Activated CD4-positive, alpha-beta memory T cell treated with anti-CD3 and anti-CD28 coated beads for 36 hours (primary cell): ENCODE data around the gene DONSON. TPM values are rescaled to one million over a fixed set of nuclear protein-coding genes. Genes with fewer than 3 reads are reported as not detected.

ENCODE experiments used
- CTCF ChIA-PET: fragments of 350-600 bp; sonication (Branson Sonifier 250); formaldehyde crosslinking; loops from one replicate; lab custom pipeline; 2021; ENCODE audit warnings: antibody characterized with exemption, inconsistent platforms; lab: Charles Lee
- POLR2A ChIA-PET: fragments of 350-600 bp; sonication (Branson Sonifier 250); formaldehyde crosslinking; loops from one replicate; lab custom pipeline; 2021; ENCODE audit warnings: antibody characterized with exemption; lab: Charles Lee
- DNase-seq: peaks from one replicate; pipeline ENCODE4 v3.0.0-alpha.2; 2020
- H3K27ac Mint-ChIP-seq: one replicate; pipeline ENCODE4 v1.8.0; 2021; ENCODE audit warnings: mixed read lengths
- H3K27me3 Mint-ChIP-seq: one replicate; pipeline ENCODE4 v1.8.0; 2021; ENCODE audit warnings: mixed read lengths
- H3K36me3 Mint-ChIP-seq: one replicate; pipeline ENCODE4 v1.8.0; 2021; ENCODE audit warnings: mixed read lengths
- H3K4me1 Mint-ChIP-seq: one replicate; pipeline ENCODE4 v1.8.0; 2021; ENCODE audit warnings: low read depth, mixed read lengths
- H3K4me3 Mint-ChIP-seq: one replicate; pipeline ENCODE4 v1.8.0; 2021; ENCODE audit warnings: mild to moderate bottlenecking, mixed read lengths
- H3K9me3 Mint-ChIP-seq: one replicate; pipeline ENCODE4 v1.8.0; 2021; ENCODE audit warnings: mixed read lengths
- intact Hi-C: fragments of 100-400 bp; cut with micrococcal nuclease; formaldehyde crosslinking; loops from one replicate; pipeline ENCODE4 v1.15.1; 2023
- total RNA-seq, 2 experiments: library from RNA; stranded (reverse); gene quantifications; one replicate each; pipeline ENCODE4 v1.2.3, GENCODE V29; 2021

The DONSON gene
- total RNA-seq, 2 experiments from 2014 or later, result 38.2 to 39.0 TPM

DNA sequence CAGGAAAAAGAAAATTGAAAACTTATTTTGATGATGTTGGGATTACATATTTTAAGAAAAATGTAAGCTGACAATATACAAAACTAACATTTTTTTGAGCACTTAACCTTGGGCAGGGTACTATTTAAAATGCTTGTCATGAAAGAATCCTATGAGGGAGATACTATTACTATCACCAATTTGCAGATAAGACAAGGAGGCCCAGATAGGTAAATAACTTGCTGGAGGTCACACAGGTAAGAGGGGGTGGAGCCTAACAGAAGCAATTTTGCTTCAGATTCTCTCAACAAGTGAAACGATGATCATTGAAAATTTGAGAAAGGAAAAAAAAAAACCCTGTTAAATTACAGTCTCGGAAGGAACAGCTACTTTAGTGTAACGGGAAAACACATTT lies 47.8 kb downstream of the DONSON start:
- POLR2A ChIA-PET, result interaction anchor here (1.5 to 2.0 kb wide), 2 partner anchors 23 to 49 kb away, joined by 3 to 7 read pairs; partner anchors contain the start of gene DNAJC28
- Mint-ChIP-seq H3K9me3 (no peaks in the 10 kb centered on the region), H3K4me1 (peaks cover 19% of the 10 kb centered on the region), H3K27ac (peak overlapping the region; percentile 100), H3K27me3 (no peaks in the 10 kb centered on the region), H3K36me3 (peaks cover 53% of the 10 kb centered on the region), H3K4me3 (peak overlapping the region; percentile 96)
- CTCF ChIA-PET, result interaction anchor here (1.1 to 3.1 kb wide), 3 partner anchors 48 to 65 kb away, joined by 3 to 15 read pairs (median 3); partner anchors contain the start of genes DONSON and TMEM50B
- intact Hi-C loops, result loop anchor here (5.0 to 10.0 kb wide), 4 partner anchors 67 to 1074 kb away; partner anchors contain the start of genes ATP5PO, IL10RB and RCAN1
- DNase-seq, result no peak

- H3K9me3 Mint-ChIP-seq, result no peaks in the 10 kb centered on the region
- H3K27ac Mint-ChIP-seq, result no peak overlapping the region
- no peaks in the 10 kb centered on the region for H3K27me3 Mint-ChIP-seq
- no peak overlapping the region for H3K4me3 Mint-ChIP-seq
- ChIA-PET POLR2A (no interaction called here), CTCF (interaction anchor here (3.1 kb wide), 1 partner anchor 66 kb away, joined by 15 read pairs; no protein-coding TSS in a partner anchor)
- no peak for DNase-seq
- intact Hi-C loops, result loop anchor here (5.0 to 10.0 kb wide), 4 partner anchors 68 to 1075 kb away; partner anchors contain the start of genes ATP5PO, IL10RB and RCAN1
- peaks cover 60% of the 10 kb centered on the region for H3K36me3 Mint-ChIP-seq
- peaks cover 12% of the 10 kb centered on the region for H3K4me1 Mint-ChIP-seq
Measured at GRCh38 chr21:33539616-33540015, 48.9 kb downstream of the DONSON start.

DNA sequence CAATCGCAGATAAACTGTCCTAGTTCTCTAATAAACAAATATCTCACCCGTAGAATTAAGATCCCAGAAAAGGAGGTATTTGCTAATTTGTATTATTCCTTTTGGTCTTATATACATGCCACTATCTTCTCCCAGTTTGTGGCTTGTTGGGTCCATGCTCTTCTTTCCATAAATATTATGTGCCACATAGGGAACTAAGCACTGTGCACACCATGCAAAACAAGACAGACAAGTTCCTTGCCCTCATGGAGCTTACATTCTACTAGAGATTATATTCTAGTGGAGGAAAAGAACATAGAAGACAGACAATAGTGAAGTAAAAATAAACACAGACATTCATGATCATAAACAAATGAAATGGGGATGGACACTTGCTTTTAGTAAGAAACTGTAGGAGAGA lies 51.3 kb downstream of the DONSON start:
- no peak overlapping the region for H3K4me3 Mint-ChIP-seq
- H3K9me3 Mint-ChIP-seq, result no peaks in the 10 kb centered on the region
- no peak overlapping the region for H3K27ac Mint-ChIP-seq
- CTCF ChIA-PET, result interaction anchor here (2.2 kb wide), 1 partner anchor 69 kb away, joined by 12 read pairs; no protein-coding TSS in a partner anchor
- POLR2A ChIA-PET, result interaction anchor here (0.7 kb wide), 1 partner anchor 19 kb away, joined by 3 read pairs; no protein-coding TSS in a partner anchor
- intact Hi-C loops, result no loop called here
- no peak for DNase-seq
- no peaks in the 10 kb centered on the region for H3K27me3 Mint-ChIP-seq
- peaks cover 12% of the 10 kb centered on the region for H3K4me1 Mint-ChIP-seq
- peaks cover 62% of the 10 kb centered on the region for H3K36me3 Mint-ChIP-seq

GRCh38 chr21:33531007-33531406 lies 57.5 kb downstream of the DONSON start:
- no peak for DNase-seq
- no peaks in the 10 kb centered on the region for H3K27me3 Mint-ChIP-seq
- H3K36me3 Mint-ChIP-seq, result peaks cover 66% of the 10 kb centered on the region
- peaks cover 1% of the 10 kb centered on the region for H3K4me1 Mint-ChIP-seq
- H3K9me3 Mint-ChIP-seq, result no peaks in the 10 kb centered on the region
- intact Hi-C loops, result no loop called here
- no peak overlapping the region for H3K4me3 Mint-ChIP-seq
- no peak overlapping the region for H3K27ac Mint-ChIP-seq
- POLR2A ChIA-PET, result interaction anchor here (1.0 kb wide), 1 partner anchor 12 kb away, joined by 5 read pairs; the partner anchor contains the start of gene SON
- CTCF ChIA-PET, result interaction anchor here (0.7 to 1.6 kb wide), 2 partner anchors 9 to 75 kb away, joined by 3 to 5 read pairs; no protein-coding TSS in a partner anchor

Other genes with a start within 250 kb of the DONSON start
- gene IFNGR2, start 185.3 kb downstream of the DONSON start, total RNA-seq, result 10 to 100 TPM; 14.3 to 17.0 TPM
- 10 to 100 TPM; 18.6 to 21.8 TPM for gene TMEM50B, start 108.7 kb downstream of the DONSON start, total RNA-seq
- gene DNAJC28, start 97.0 kb downstream of the DONSON start, total RNA-seq, result under 1 TPM; 0.67 to 0.75 TPM
- gene GART, start 46.6 kb downstream of the DONSON start, total RNA-seq, result 100 to 1,000 TPM; 210 to 214 TPM
- gene SON, start 45.6 kb downstream of the DONSON start, total RNA-seq, result 100 to 1,000 TPM; 270 to 279 TPM
- 10 to 100 TPM; 32.8 to 34.9 TPM for gene CRYZL1, start 53.1 kb upstream of the DONSON start, total RNA-seq
- 1 to 10 TPM; 3.2 to 4.5 TPM for gene ITSN1, start 53.8 kb upstream of the DONSON start, total RNA-seq